Suprapubic skin (tissue), 3 donors: ENCODE data around the gene TIMP2.

Experiments
- CTCF ChIP-seq, 2 donors: fragments of 200-600 bp in 1 of 2; fragments of 450-650 bp in 1 of 2; sonication (generic) in 1 of 2; IDR thresholded peaks; one replicate each; pipeline ENCODE4 v1.5.1; 2016 to 2019; ENCODE audit warnings: antibody characterized with exemption in 2 of 2, mild to moderate bottlenecking in 1 of 2, moderate library complexity in 1 of 2
- POLR2A ChIP-seq, 2 donors: fragments of 450-650 bp; IDR thresholded peaks; one replicate each; pipeline ENCODE4 v1.6.1; 2017; ENCODE audit warnings: antibody characterized with exemption in 2 of 2, mild to moderate bottlenecking in 2 of 2, moderate library complexity in 2 of 2

- TF ChIP-seq POLR2A (IDR thresholded peaks at IDR 0.05) (no peak), CTCF (IDR thresholded peaks at IDR 0.05) (no peak)
Measured at GRCh38 chr17:78878261-78878660, 46.9 kb downstream of the TIMP2 start.
